GM19025 (cell line): ENCODE measurements around the gene ZNF750.

Experiments
- ATAC-seq: cut with Tn5 transposase; IDR thresholded peaks from one replicate; pipeline ENCODE4 v1.9.1; 2021; ENCODE audit warnings: mild to moderate bottlenecking, low read depth, moderate library complexity; ENCODE audit not compliant: unreplicated experiment

The ZNF750 gene

DNA sequence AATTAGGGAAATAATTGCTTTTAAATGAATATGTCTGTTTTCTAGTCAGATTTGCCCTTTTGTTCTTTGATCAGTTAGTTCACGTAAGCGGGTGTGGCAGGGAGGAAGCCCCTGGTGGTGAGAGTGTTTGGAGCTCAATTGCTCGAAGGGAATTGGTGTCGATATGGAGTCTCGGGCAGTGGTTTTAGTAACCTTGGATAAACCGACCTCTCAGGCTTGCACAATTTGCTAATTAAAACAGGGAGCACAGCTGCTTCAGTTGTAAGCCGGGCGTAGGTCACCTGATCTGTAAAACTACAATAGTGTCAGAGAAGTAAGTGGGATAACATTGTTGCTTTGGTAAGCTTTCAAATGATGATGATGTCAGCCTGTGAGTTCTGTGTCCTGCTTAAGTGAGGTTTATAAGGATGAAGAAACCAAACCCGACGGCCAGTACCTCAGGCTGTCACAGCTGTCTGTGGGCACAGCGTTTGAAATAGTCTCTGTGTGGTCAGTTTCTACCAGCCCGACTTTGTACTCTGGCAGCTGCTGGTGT lies 2.9 kb downstream of the ZNF750 start:
- ATAC-seq, result no peak

DNA sequence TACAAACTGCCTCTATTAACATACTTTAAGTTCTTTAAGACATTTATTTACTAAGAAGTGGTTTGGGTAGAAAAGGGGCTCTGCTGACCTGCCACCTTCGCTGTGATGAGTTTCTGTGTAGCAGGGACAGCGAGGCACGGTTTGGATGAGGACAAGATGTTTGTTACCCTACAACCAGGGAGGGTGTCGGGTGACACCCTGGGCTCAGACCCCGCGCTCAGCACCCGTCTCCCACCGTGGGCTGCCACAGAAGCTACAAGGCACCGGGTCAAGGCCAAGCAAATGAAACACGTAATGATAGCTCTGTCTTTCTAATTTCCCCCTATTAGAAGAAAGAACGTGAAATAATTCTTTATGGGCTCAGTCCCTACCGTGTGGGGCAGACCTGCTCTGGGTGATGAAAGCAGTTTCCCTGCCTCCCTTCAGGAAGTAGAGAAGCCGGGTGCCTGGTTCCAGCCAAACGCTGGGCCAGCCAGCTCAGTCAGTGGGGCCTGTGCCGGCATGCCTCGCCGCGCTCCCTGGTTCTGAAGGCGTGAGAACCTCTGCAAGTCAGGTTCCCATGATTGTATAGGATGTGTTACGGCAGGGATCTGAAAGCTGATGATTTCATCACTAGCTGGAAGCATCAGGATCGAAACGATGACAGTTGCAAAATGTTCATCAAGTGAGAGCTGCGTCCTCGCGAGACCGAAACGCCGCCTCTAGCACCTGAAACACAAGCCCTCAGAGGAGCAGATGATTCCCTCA lies 3.9 kb downstream of the ZNF750 start:
- no peak for ATAC-seq

DNA sequence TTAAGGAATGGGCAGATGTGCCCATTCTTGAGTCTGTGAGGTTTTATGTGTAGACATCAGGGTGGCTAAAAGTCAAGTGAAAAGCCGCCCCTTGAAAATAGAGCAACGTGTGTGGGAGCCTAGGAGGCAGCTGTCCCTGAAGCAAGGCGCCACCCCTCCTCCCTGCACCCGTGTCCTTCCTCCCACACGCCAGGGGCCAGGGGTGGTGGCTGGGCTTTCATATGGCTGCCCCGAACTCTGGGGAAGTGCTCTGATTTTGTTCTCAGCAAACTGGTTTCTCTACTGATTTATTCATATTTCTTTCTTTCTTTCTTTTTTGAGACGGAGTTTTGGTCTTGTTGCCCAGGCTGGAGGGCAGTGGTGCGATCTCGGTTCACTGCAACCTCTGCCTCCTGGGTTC lies 4.7 kb downstream of the ZNF750 start:
- ATAC-seq, result no peak

DNA sequence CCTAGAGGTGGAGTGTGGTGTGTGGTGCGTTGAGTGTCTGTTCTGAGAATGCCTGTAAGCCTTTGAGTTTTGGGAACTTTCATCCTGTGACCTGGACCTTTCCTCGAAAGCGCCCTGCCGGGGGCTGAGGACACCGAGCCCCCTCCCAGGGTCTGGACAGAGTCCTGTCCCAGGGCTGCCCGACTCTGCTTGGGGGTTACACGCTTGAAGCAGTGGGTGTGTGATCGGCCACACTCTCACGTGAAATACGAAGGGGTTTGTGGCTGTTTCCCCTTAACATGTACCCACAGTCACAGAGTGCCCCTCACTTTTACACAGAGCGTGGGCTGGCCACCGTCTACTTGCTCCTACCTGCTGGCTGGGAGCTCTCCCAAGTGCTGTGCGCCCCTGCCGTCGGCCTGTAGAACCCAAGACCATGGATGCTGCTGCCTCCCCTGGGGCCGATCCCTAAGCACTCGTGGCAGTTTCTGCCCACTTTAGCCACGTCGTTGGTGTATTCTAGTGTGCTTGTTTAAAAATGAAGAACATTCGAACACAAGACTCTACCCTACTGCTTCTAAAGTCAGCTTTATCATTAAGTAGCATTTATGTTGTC lies 6.8 kb downstream of the ZNF750 start:
- no peak for ATAC-seq

DNA sequence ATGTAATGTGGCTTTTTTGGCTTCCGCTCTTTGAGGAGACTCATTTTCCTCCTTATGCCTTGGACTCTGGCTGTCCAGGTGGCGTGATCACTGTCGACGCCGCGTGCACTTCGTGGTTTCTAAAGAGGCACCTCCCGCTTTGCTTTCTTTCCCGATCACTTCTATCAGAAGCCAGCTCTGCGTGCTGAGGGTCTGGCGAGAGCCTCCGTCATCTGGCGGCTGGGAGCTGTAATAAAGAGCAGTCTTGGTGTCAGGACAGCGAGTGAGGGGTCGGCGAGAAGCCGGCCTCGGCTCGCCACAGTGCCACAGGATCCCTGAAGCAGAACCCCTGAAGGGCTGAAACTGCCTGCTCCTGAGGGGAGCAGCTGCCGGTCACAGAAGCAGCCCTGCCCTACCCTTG lies 7.4 kb downstream of the ZNF750 start:
- ATAC-seq, result no peak

DNA sequence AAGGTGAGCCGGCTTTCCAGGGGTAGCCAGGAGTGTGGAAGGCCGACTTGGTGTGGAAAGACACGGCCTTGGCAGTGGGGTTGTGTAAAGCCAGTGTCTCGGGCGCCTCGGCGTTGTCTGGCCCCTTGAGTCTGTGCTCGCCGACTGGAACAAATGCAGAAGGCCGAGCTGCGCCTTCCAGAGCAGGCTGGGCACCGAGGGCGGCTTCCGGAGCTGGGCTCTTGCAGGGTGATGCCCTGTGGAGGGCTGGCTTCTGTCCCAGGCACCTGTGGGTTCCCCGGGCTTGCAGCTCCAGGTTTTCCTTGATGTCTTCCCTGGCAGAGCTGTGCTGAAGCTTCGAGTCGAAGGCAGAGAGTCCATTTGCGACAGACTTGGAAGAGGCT lies 8.0 kb downstream of the ZNF750 start:
- no peak for ATAC-seq

DNA sequence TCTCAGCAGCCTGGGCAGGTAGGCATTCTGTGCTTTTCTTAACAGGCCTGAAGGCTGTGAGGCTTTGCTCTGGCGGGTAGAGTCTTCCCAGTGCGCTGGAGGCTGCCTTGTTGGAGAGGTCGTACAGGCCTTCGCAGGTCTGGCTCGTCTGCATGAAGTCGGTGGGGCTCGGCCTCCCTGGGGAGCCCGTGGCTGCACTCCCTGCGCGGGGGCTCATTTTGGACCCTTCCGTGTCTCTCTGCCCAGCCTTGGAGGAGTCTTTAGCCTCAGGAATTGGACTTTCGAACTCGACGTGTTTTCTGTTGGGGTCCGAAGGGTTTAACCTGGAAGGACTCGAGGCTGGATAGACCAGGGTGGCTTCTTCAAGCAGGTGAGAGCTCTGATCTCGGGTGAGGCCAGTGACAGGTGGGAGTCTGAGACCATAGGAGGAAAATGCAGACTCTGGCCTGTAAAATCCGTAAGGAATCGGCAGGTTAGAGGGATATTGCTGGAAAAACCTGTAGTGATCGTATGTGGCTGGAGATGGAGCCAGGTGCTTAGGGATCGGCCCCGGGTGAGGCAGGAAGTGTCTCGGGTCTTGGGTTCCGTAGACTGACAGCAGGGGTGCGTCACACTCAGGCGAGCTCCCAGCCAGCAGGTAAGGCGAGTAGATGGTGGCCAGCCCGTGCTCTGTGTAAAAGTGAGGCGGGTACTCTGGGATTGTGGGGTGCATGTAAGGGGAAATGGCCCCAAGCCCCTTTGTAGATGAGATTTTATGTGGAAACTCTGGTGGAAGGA lies 8.6 kb downstream of the ZNF750 start:
- ATAC-seq, result no peak

DNA sequence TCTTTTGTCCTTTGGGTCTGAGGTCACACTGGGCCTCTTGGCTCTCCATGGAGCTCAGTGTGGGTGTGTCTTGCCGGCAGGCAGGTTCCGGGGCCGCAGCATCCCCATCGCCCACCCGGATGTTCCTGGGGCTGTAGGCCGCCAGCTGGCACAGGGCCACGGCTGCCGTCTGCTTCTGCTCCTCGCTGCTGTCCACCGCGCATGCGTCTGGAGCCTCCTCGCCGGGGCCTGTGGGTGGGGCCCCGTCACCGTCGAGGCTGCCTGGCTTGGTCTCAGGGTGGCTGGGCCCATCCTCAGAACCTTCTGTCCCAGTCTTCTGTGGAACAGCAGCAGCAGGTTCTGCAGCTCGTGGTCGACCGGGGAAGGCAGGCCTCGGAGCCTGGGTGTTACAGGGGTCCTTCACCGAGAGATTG lies 9.6 kb downstream of the ZNF750 start:
- no peak for ATAC-seq

DNA sequence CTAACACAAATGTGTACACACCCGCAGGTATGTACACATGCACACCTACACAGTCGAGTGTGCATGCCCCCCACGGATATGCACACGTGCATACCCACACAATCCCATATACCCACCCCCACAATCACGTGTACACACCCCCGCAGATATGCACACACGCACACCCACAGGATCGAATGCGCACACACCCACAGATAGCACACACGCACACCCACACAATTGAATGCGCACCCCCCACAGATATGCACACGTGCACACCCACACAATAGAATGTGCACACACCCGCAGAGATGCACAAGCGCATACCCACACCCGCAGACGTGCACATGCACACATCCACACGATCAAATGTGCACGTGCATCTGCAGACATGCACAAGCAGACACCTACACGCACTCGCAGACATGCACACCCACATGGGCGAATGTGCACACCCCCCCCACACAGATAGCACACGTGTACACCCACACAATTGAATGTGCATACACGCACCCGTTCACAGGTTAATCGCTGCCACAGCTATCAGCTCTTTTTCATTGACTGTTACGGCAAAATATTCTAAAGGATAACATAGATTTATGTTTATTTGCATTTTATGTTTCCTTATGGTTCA lies 10.8 kb downstream of the ZNF750 start:
- ATAC-seq, result no peak

DNA sequence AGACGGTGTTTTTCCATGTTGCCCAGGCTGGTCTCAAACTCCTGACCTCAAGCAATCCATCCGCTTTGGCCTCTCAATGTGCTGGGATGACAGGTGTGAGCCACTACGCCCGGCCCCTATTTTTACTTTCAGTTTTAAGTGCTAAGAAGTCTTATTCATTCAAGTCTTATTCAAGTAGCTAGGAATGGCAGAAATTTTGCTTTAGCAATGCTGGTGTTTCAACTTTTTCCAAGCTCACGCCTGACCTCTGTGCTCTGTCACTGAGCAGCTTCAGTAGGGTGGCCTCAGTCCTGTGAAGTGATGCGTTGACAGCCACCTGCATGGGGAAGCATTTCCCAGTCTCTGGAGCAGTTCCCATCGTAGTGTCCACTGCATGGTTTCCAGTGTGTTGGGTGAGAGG lies 12.9 kb downstream of the ZNF750 start:
- no peak for ATAC-seq

DNA sequence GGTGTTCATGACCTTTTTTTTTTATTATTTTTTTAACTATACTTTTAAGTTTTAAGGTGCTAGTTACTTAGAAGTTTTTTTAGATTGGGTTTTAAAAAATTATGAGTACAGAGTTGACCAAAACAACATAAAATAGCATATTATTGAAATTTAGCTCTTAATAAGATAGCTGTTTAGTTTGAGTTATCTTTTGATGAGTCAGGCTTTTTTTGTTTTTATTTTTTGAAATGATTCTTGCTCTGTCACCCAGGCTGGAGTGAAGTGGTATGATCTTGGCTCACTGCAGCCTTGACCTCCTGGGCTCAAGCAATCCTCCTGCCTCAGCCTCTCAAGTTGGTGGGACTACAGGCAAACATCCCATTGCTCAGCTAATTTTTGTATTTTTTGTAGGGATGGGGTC lies 13.6 kb downstream of the ZNF750 start:
- no peak for ATAC-seq

DNA sequence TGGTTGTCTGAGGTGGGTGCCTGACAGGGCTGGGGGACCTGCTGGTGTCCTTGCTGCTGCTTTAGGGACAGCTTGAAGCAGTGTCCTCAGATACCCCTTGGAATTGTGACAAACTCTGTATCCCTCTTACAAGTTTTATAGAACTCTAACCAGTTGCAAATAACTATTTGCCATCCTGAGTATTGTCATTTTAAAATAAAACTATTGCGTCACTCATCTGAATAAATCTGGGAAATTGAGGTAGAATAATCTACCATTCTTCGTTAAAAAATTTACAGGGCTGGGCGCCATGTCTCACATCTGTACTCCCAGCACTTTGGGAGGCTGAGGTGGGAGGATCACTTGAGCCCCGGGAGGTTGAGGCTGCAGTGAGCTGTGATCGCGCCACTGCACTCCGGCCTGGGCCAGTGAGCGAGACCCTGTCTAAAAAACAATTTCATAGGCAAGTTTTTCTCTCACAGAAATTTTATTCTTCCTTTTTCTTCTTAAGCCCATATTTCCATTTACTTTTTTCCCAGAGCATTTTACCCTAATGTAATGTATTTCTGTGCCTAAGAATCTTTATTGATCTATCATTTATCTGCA lies 14.2 kb downstream of the ZNF750 start:
- no peak for ATAC-seq

DNA sequence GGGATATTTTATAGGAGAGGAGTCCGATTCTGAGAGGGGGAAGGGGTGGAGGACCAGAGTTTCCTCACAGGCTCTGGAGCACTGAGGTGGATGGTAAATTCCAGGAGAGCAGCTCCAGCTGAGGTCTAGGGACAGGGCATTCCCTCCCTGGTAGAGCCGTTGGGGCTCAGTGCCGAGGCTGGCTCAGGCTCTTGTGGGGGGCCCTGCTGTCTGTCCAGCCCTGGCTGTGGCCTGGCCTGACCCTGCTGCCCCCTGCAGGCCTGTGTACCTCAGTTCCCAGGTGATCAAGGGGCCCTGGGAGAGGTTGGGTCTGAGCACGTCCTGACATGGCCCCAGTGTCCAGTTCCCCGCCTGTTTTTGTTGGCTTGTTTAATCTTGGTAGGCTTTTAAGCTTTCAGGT lies 16.8 kb downstream of the ZNF750 start:
- ATAC-seq, result no peak

DNA sequence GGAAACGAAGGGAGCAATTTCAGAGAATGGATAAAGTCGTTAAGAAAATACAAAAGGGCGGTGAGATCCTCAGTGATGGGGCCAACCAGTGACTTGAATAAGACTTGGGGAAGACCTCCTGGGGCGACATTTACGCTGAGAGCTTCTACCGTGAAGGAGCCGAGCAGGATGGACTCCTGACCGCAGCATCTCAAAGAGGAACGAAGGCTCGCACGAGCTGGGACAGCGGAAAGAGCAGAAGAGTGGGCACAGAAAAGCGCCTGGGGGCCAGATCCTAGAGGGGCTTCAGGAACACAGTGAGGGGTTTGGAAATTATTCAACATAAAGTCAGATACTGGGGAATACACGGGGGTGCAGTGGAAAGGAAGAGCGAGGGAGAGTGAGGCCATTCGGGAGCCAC lies 17.5 kb downstream of the ZNF750 start:
- no peak for ATAC-seq

DNA sequence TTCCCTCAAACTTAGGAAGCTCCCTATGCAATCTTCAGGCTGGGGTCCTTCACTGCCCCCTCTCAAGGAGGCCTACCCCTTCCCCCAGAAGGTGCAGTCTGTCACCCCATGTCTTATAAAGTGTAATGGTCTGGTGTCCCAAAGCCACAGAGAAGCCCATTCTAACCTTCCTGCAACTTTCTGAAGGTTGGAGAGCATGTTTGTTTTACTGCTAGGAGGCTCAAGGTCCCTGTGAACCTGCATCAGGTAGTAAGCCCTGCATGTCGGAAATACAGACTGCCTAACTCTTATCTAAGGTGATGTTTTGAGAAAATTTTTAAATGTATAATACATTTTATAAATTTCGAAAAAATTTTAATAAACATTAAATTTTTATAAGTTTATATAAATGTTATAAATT lies 18.3 kb downstream of the ZNF750 start:
- no peak for ATAC-seq

DNA sequence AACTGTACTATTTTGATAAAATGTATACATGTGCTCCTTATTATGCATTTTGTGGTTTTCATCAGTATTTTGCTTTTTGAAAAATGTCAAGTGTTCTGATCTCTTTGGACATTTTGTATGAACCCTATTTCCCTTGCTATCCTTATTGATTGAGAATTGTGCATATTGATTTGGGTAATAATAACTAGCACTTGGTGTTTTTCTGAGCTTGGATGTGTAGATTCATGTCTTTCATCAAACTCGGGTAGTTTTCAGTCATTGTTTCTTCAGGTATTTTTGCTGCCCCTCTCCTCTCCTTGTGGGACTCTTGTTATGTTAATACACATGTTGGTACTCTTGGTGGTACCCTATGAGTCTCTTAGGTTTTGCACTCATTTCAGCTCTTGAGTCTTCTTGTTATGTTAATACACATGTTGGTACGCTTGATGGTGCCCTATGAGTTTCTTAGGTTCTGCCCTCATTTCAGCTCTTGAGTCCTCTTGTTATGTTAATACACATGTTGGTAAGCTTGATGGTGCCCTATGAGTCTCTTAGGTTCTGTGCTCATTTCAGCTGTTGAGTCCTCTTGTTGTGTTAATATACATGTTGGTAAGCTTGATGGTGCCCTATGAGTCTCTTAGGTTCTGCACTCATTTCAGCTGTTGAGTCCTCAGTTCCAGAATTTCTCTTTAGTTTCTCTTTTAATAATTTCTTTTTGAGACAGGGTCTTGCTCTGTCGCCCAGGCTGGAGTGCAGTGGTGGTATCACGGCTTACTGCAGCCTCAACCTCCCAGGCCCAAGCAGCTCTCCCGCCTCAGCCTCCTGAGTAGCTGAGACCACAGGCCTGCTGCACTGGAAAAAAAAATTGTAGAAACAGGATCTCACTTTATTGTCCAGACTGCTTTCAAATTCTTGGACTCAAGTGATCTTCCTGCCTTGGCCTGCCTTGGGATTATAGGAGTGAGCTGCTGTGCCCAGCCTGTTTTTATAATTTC lies 19.3 kb downstream of the ZNF750 start:
- ATAC-seq, result no peak

DNA sequence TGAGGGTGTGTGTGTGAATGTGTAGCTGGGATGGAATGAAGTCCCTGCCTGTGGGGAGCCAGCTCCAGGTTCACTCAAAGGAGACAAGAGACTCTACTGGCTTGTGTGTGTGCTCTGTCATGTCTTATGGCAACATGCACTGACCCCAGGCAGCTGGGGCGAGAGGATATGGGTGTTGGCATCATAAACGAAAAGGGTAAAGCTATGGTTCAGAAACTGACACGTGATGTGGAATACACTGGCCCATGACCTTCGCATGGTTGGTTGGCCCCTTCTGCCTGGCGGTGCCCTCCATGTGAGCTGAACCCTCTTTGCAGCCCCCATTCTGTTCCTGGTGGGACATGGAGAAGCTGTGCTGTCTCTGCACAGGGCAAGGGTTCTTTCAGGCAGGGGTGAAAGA lies 21.9 kb downstream of the ZNF750 start:
- no peak for ATAC-seq

DNA sequence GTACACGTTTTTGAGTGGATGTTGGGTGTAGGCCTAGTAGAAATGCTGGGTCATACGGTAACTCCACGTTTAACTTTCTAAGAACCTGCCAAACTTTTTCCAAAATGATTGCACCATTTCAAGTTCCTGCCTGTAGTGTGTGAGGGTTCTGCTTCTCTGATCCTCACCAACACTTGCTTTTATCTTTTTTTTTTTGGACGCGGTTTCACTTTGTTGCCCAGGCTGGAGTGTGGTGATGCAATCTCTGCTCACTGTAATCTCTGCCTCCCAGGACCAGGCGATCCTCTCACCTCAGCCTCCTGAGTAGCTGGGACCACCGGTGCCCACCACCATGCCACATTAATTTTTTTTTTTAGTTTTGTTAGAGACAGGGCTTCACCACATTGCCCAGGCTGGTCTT lies 23.5 kb downstream of the ZNF750 start:
- ATAC-seq, result no peak

DNA sequence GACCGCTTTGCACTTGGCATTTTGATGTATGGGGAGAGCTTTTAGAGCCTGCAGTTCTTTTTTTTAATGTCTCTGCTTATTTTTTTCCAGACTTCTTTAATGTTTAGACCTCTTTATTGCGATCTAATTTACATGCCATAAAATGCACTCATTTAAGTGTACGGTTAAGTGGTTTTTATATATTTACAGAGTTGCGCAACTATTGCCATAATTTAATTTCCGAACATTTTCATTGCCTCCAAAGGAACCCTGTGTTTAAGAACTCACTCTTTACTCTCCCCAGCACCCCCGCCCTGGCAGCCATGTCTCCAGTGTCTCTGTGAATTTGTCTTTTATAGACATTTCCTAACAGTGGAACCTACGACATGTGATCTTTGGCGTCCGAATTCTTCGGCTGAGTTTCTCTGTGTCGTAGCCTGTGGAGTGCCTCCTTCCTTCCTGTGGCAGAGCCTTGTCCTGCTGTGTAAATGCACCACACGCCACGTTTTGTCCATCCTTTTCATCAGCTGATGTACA lies 24.0 kb downstream of the ZNF750 start:
- ATAC-seq, result no peak
